GM19099 (cell line): Measurements from ENCODE around the gene SNRNP200.

Source experiments
- POLR2A ChIP-seq: IDR thresholded peaks from 3 replicates; pipeline ENCODE4 v1.6.1; 2011; ENCODE audit warnings: low read depth; ENCODE audit not compliant: insufficient read length; ENCODE audit errors: extremely low read depth

The SNRNP200 gene

DNA sequence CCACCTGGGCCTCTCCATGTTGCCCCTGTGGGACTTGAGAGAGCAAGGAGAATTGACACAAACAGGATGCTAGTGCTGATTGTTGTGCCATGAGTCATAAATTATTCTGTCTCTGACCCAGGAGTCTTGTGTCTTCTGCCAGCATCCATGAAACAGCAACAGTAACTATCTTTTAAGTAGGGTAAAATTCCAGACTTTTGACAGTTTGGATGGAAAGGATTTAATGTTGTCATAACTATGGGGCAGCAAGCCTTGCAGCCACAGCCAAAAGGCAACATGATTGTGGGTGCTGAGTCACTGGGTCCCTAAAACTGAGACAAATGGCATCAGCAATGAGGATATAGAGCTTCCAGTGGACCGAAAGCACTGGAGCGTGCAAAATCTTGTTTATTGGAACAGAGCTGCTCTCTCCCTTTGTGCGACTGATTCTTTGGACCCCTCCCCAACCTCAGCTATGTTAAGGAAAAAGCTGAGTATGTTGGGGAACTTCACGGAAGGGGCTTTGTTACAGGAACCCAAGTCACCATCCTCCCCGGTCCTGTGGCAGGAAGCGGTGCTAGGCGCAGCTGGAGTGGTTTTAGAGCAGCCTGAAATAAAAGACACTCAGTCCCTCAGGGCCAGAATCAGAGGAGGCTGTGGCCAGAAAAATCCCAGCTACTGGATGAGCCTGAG lies 10.2 kb upstream of the SNRNP200 start:
- TF ChIP-seq POLR2A, result no peak

DNA sequence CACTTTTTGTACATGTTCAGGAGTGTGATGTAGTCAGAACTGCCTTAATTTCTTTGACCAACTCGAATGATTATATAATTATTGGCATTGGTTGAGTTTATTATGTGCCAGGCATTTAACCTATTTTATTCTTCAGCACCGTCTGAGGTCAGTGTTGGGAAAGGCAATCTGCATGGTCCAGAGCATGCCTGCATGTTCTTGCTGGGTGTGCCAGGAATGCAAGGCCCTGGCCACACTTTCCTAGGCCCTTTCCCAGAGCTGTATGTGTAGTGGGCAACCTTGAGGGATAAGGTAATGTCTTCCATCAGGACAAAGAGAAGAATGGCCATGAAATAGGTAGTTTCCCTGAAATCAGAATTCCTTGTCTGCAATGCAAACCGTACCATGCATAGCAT lies 9.7 kb upstream of the SNRNP200 start:
- TF ChIP-seq POLR2A, result no peak

DNA sequence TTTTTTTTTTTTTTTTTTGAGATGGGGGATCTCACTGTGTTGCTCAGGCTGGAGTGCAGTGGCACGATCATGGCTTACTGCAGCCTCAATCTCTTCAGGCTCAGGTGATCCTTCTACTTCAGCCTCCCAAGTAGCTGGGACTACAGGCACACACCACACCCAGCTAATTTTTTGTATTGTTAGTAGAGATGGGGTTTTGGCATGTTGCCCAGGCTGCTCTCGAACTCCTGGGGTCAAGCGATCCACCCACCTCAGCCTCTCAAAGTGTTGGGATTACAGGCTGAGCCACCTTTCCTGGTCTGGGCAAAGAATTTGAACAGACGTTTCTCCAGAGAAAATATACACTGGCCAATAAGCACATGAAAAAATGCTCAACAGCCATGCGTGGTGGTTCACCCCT lies 2.9 kb upstream of the SNRNP200 start:
- no peak for TF ChIP-seq POLR2A

DNA sequence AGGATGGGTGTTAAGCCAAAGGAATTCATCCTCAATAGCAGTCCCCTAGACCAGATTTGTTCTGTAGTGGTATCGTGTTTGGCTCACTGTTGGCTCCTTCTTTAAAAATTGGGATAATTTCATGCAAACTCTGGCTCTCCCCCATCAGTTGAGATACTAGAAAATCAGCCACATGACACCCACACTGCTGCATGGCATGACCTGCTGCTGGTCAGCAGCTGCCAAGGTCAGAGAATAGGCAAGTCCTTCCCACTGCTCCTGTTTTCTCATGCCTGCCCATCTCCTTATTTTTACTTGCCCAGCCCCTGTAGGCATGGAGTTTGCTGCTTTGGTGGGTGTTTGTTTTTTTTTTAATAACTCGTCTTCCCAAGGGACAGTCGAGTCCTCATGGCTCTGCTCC lies 1.0 kb upstream of the SNRNP200 start:
- no peak for TF ChIP-seq POLR2A

DNA sequence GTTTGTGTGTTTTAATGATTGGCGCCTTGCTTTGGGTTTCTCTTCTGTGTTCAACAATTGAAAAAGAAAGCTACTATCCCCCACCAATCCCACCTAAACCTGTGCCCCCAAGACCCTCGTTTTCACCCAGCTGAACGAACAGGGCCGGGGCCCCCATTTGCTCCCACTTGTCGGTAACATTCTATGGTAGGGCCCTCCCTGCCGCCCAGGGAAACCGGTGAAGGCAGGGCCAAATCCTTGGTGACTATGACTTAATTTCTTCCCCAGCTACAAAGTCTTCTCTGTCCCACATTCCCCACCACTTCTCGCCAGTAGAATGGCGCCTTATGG lies 598 bp upstream of the SNRNP200 start:
- TF ChIP-seq POLR2A, result no peak

DNA sequence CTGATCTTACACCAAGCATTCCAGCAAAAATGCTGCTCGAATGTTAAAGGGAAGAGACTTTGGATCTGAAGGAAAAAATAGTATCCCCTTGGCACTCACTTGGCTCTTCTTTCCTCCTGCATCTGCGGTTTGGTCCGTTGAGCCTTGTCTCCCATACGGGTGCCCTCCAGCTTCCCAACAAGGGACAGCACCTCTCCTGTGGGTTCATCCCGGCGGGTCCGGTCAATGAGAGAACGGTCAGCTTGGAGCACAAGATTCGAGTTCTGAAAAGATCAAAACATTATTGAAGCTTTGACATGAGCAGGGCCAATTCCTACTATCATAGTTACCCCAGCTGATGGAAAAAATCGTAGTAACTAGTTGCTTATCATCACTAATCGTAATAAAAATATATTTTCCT lies 740 bp downstream of the SNRNP200 start:
- no peak for TF ChIP-seq POLR2A

DNA sequence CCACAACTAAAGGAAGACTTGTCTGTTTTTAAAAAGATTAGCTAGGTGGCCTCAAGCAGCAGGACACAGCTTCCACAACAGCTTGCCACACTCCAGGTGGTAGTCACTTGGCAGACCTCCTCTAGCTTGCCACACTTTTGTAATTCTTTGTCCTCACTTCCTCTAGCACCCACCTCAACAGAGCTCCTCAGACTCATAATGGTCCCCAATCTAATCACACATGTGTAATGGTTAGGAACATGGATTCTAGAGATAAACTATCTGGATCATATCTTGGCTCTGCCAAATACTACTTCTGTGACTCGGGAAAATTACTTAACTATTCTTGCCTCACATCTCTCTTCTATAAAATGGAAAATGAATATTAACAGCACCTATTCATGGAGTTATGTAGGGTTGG lies 3.5 kb downstream of the SNRNP200 start:
- no peak for TF ChIP-seq POLR2A

DNA sequence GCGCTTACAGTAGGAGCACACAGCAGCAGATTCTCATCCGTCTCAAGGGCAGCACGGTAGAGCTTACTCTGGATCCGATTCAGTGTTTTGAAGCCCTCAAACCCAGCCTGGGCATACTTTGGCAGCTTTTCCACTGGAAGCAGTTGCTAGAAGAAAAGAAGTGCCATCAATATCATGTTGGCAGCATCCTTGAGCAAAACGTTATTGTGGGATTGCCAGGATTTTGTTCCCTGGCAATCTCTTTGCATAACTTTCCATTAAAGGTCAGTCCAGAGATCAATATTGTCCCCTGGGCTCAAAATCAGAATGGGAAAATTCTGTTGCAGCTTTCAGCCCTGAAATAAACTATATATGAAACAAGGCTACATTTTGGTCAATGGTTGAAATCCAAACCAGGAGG lies 8.4 kb downstream of the SNRNP200 start:
- TF ChIP-seq POLR2A, result no peak

DNA sequence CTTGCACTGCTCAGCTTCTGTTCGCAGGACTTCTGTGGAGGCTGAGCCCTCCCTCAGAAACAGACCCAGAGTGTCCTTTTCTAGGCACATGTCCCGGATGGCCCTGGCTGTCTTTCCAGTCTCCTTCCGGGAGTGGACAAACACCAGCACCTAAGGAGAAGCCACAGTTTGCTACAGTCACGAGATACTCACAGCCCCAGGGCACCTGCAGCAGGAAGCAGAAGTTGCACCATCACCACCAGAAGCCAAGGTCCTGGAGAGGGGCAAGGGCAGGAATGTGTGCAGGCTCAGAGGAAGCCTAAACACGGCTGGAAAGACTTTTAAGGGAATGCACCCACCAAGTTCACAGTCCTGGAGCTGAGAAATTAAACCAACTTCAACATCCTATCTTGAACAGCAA lies 13.6 kb downstream of the SNRNP200 start:
- TF ChIP-seq POLR2A, result no peak

DNA sequence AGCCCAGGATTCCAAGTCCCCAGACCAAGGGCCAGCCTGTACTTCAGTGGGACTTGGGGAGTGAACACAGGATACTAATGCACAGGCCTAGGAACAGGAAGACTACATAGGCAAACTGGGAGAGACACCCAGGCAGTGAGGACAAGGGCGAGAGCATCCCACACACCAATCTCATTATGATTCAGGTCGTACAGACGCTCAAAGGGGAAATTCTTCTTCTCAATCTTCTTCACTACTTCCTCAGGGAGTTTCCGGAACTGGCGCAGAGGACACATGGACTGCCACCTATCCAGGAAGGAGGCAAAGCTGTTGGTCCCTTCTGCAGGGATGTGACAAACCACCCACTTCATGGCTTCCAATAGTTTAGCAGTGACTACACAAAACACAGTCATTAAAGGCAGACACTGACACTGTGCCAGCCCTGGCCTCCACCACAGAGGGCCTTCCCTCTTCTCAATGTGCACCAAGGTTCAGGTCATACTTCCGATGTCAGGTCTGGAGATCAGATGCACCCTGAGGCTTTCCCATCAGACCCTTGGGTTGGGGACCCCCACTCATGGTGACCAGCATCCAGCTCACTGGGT lies 18.0 kb downstream of the SNRNP200 start:
- no peak for TF ChIP-seq POLR2A

DNA sequence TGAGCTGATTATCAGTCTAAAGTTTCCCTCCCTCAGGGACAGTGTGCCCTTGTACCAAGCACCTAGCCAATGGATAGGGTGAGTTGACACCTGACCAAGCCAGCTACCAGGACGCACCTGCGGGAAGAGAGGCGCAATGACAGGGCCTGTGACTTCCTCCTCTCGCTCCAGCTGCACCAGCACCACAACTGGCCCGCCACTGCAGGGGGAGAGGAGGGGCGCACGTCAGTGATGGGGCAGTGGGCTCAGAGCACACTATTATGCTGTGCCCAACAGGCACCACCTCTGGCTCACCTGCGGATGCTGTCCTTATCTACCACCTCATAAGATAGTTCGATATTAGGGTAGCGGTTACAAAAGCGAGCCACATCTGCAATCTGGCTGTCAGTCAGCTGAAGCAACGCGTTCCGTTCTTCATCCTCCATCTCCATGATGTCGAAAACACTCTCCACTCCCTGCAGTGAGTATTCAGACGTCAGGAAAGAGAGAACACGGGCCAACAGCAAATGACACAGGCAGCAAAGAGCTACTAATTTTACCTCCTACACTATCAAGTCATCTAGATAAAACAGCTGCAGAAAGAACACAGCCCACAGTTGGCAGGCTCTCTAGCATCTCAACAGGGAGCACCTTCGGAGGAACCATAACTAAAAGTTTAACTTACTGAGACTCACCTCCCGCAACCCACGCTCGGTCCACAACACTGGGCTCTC lies 28.4 kb downstream of the SNRNP200 start:
- no peak for TF ChIP-seq POLR2A

DNA sequence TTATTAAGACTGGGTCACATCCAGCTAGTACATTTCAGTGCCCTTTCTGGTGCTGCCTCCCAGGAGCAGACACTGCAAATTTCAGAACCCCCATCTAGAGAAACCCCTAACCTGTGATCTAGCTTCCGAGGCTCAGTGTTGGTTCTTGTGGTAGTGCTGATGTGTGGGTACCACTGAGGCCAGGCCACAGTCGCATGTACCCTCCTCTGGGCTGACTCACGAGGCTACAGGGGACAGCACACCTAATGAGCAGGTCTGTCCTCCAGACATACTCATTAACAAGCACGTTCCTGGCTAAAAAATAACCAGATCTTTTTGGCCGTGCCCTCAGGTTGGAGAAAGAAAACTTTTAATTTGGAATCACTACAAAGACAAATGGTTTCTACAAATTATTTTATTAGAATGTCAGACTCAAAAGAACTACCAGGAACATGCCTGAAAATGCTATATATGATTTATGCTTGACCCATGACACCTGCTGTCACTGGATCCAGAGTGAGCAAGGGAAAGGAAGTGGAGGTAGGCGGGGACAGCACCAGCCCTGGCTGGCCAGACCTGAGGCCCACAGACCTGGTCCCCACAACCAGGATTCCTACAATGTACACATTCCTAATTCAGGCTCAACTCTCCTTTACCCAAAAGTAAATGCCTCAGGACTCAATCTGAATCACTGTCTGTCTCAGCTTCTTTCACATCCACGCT lies 30.8 kb downstream of the SNRNP200 start:
- no peak for TF ChIP-seq POLR2A

DNA sequence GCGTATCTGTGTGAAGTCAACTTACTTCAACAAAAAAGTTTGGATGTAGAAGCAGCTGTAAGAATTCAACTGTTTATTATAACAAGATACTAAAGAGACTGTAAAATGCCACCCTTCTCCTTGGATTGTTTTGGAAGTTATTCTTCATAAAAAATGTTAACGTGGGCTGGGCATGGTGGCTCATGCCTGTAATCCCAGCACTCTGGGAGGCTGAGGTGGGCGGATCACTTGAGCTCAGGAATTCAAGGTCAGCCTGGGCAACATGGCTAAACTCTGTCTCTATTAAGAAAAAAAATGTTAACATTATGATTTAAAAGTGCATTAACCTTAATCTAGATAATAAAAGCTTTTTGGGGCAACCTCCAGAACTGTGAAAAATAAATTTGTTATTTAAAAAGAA lies 31.6 kb downstream of the SNRNP200 start:
- no peak for TF ChIP-seq POLR2A

DNA sequence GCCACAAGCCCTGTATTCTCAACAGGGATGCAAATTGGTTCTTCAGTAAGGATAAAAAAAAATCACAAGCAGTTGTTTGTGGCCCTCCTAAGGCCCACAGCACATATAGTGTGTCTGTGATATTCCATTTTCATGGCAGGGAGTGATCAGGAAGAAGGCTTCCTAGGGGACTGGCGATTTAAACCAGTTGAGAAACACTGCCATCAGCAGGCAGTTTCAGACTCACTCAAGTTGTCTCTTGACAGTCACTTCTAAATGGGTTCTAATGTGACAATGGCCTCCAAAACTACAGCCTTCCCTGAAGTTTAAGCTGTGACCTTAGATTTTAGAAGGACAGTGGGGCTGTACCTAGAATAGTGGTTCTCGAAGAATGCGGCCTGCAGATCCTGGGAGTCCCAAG lies 33.4 kb downstream of the SNRNP200 start:
- no peak for TF ChIP-seq POLR2A

DNA sequence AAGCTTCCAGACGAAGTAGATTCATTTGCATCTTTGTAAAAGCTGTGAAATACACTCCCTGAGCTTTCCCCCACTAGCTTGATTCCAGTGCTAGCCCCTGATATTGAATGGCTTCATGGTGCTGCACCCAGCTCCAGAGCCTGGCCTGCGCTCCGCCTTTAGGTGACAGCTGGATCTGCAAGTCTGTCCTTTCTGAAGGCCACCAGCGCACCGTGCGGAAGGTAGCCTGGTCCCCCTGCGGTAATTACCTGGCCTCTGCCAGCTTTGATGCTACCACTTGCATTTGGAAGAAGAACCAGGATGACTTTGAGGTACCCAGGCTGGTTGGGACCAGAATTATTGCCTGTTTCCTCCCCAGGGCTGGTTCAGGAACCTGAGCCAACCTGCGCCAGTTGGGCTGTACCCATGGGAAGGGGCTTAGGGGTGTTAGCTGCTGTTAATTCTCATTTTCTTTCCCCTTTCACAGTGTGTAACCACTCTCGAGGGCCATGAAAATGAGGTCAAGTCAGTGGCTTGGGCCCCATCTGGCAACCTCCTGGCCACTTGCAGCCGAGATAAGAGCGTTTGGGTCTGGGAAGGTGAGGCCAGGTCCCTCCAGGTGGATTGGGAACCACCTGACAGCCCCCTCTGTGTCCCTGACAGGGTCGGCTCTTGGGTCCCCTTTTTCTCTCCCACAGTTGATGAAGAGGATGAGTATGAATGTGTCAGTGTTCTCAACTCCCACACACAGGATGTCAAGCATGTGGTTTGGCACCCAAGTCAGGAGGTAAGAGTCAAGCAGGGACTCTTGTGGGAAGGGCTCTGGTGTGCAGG lies 38.0 kb downstream of the SNRNP200 start:
- no peak for TF ChIP-seq POLR2A
